ENCODE data around the gene GRIPAP1. TPM values are rescaled to one million over a fixed set of nuclear protein-coding genes. Genes with fewer than 3 reads are reported as not detected.

The GRIPAP1 gene
- polyA plus RNA-seq, 3 donors = 3.8 to 103 (median 10.7) TPM

DNA sequence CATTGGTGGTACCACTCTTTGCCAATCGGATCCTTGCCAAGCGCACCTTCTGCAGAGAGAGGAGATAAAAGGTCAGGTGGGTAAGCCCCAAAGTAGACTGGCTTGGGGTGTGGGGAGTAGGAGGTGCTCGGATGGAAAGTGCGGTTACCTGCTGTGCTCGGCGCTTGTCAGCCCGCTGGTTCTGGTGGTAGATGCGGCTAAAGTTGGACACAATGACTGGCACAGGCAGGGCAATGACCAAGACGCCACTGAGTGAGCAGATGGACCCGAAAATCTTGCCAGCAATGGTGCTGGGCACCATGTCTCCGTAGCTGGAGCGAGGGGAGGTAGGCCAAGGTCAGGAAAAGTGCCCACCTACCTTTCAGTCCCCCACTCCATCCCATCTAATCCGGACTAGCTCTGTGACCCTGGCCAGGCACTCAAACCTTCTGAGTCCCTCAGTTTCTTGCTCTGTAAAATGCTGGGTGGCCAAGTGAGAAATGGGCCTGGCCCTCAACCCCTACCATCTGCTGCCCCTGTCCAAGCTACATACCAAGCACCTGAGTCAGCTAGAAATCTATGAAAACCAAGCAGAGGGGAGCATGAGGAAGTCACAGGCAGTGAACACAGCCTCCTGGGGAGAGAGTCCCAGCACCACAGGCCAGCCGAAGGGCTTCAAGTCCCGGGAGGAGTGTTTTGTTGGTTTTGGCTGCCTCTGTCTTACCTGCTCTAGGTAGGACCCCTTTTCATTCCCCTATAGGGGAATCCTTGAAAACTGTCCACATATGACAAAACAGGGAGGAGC, 35.1 kb downstream of the GRIPAP1 start:
- Histone ChIP-seq H3K79me2 (ENCODE audit: insufficient read depth, low read length) (no peaks in the 10 kb centered on the region), H3K9ac (ENCODE audit: insufficient read depth, low read length, poor library complexity, severe bottlenecking) (no peak overlapping the region), H3K4me3 (replicated peaks in 1 of 3; ENCODE audit: low read depth in 2 of 3, low read length in 3 of 3) (no peak overlapping the region), H3K27ac (ENCODE audit: low read depth in 1 of 2, low read length in 2 of 2) (no peak overlapping the region), H3K4me2 (replicated peaks; ENCODE audit: extremely low read depth, low read length, poor library complexity, severe bottlenecking) (no peak overlapping the region), H3K27me3 (ENCODE audit: control insufficient read depth in 2 of 2, insufficient read depth in 2 of 2, low read length in 2 of 2) (peaks cover 0 to 8% of the 10 kb centered on the region in 2 donors), H4K20me1 (ENCODE audit: insufficient read depth, low read length) (no peaks in the 10 kb centered on the region), H3K4me1 (ENCODE audit: control insufficient read depth in 1 of 2, insufficient read depth in 2 of 2, low read length in 2 of 2) (peaks cover 7% of the 10 kb centered on the region in 2 donors), H3K9me3 (replicated peaks in 1 of 2; ENCODE audit: control insufficient read depth in 1 of 2, insufficient read depth in 1 of 2, low read length in 2 of 2) (no peaks in the 10 kb centered on the region), H2AFZ (ENCODE audit: insufficient read depth, low read depth, low read length, poor library complexity, severe bottlenecking) (no peak overlapping the region), H3K36me3 (replicated peaks in 1 of 2; ENCODE audit: control insufficient read depth in 1 of 2, insufficient read depth in 2 of 2, low read length in 2 of 2) (no peaks in the 10 kb centered on the region)
- WGBS (ENCODE audit: insufficient coverage) = 98% methylated on average over 6 of the region's 15 CpGs
- intact Hi-C loops (cut with micrococcal nuclease) = loop anchor here in 1 of 2 donors (10.0 kb wide), 1 partner anchor 68 kb away; no protein-coding TSS in a partner anchor
- no peaks in the 10 kb centered on the region for H3K9me3 Mint-ChIP-seq
- peak overlapping the region in 1 of 7 donors; percentile 20 for H3K27ac Mint-ChIP-seq
- TF ChIP-seq, protein P1, sequence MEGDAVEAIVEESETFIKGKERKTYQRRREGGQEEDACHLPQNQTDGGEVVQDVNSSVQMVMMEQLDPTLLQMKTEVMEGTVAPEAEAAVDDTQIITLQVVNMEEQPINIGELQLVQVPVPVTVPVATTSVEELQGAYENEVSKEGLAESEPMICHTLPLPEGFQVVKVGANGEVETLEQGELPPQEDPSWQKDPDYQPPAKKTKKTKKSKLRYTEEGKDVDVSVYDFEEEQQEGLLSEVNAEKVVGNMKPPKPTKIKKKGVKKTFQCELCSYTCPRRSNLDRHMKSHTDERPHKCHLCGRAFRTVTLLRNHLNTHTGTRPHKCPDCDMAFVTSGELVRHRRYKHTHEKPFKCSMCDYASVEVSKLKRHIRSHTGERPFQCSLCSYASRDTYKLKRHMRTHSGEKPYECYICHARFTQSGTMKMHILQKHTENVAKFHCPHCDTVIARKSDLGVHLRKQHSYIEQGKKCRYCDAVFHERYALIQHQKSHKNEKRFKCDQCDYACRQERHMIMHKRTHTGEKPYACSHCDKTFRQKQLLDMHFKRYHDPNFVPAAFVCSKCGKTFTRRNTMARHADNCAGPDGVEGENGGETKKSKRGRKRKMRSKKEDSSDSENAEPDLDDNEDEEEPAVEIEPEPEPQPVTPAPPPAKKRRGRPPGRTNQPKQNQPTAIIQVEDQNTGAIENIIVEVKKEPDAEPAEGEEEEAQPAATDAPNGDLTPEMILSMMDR (IDR thresholded peaks at IDR 0.05) = no peak
- H3K36me3 Mint-ChIP-seq = peaks cover 0 to 5% of the 10 kb centered on the region in 2 donors
- H3K4me1 Mint-ChIP-seq = peaks cover 3% of the 10 kb centered on the region
- H3K27me3 Mint-ChIP-seq (ENCODE audit: low read depth in 3 of 3) = peaks cover 2 to 17% (median 16%) of the 10 kb centered on the region in 3 donors
- no peak for DNase-seq
- no peak overlapping the region for H3K4me3 Mint-ChIP-seq

DNA sequence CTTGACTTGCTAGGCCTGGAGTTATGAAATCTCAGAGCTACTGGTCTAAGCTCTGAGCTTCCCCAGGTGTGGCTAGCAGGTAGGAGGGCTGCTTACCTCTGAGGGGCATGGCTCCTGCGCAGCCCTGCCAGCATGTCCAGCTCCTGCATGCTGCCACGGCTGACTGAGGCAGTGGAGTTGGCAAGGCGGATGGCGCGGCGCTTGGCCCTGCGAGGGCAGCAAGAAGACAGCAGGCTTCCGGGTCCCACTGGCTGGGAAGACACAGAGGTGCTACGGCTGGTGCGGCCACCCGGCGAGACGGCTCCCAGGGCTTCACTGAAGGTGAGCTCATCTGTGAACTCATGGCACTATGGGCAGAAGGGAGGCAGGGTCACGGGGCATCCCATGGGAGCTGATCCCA, 36.1 kb downstream of the GRIPAP1 start:
- peaks cover 0 to under 1% of the 10 kb centered on the region in 2 donors for H3K4me1 ChIP-seq (ENCODE audit: control insufficient read depth in 1 of 2, insufficient read depth in 2 of 2, low read length in 2 of 2)
- no peaks in the 10 kb centered on the region for H3K36me3 ChIP-seq (replicated peaks in 1 of 2; ENCODE audit: control insufficient read depth in 1 of 2, insufficient read depth in 2 of 2, low read length in 2 of 2)
- over 99% methylated on average over 13 of the region's 14 CpGs for WGBS (ENCODE audit: insufficient coverage)
- Mint-ChIP-seq H3K27ac (no peak overlapping the region), H3K4me1 (no peaks in the 10 kb centered on the region), H3K4me3 (no peak overlapping the region), H3K36me3 (peaks cover 0 to 8% of the 10 kb centered on the region in 2 donors), H3K27me3 (ENCODE audit: low read depth in 3 of 3) (peaks cover under 1 to 16% (median 6%) of the 10 kb centered on the region in 3 donors), H3K9me3 (no peaks in the 10 kb centered on the region)
- H3K79me2 ChIP-seq (ENCODE audit: insufficient read depth, low read length) = no peaks in the 10 kb centered on the region
- no peak for DNase-seq
- no peak overlapping the region for H3K9ac ChIP-seq (ENCODE audit: insufficient read depth, low read length, poor library complexity, severe bottlenecking)
- intact Hi-C loops (cut with micrococcal nuclease) = loop anchor here in 1 of 2 donors (10.0 kb wide), 1 partner anchor 69 kb away; no protein-coding TSS in a partner anchor
- no peak overlapping the region for H3K4me3 ChIP-seq (replicated peaks in 1 of 3; ENCODE audit: low read depth in 2 of 3, low read length in 3 of 3)
- no peaks in the 10 kb centered on the region for H3K27me3 ChIP-seq (ENCODE audit: control insufficient read depth in 2 of 2, insufficient read depth in 2 of 2, low read length in 2 of 2)
- no peak overlapping the region for H3K27ac ChIP-seq (ENCODE audit: low read depth in 1 of 2, low read length in 2 of 2)
- H2AFZ ChIP-seq (ENCODE audit: insufficient read depth, low read depth, low read length, poor library complexity, severe bottlenecking) = no peak overlapping the region
- no peak overlapping the region for H3K4me2 ChIP-seq (replicated peaks; ENCODE audit: extremely low read depth, low read length, poor library complexity, severe bottlenecking)
- no peaks in the 10 kb centered on the region for H3K9me3 ChIP-seq (replicated peaks in 1 of 2; ENCODE audit: control insufficient read depth in 1 of 2, insufficient read depth in 1 of 2, low read length in 2 of 2)
- no peaks in the 10 kb centered on the region for H4K20me1 ChIP-seq (ENCODE audit: insufficient read depth, low read length)
- TF ChIP-seq, protein P1 (IDR thresholded peaks at IDR 0.05) = no peak
